Activated CD4-positive, alpha-beta T cell treated with anti-CD3 and anti-CD28 coated beads for 48 hours (primary cell): ENCODE data around the gene SYNM.
"Not testable (repeated sequence)": the region's sequence is repeated elsewhere in the genome, so short reads cannot be mapped to it uniquely, and the experiment has no call there.

Source experiments
- DNase-seq: peaks from one replicate; pipeline ENCODE4 v3.0.0-alpha.2; 2020

Gene SYNM

DNA sequence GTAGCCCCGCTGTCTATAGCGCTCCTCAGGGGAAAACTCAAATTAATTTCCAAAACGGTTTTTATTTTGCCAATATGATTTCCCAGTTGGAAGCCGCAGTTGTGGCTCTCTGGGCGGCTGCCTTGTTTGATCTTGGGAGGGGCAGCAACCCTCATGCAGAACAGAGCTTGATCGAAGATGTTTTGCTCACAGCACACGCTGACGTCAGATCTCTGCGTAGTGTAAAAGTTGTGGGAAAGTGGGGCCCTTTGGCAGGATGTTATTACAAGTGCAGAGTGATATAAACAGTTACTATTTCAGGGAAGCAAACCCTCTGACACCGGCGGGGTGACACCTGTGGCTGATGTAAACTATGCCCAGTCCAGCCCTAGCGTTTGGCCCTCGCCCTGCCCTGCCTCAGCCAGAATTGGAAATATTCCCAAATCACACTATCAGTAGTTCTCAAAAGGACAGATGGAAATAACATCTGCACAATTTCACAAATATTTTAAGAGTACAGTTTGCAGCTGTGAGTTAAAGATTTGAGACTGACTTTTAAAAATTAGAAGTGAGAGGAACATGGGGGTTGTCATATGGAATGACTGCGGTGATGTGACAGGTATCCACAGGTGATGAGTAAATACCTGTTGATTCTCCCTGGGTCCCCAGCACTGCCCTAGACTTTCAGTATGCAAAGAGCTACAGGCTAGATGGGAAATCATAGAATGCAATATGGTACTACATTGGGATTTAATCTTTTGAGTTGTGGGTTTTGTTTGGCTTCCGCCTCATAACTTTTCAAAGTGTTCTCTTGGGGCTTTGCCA, 1.7 kb downstream of the SYNM start:
- peak; percentile 17 for DNase-seq

DNA sequence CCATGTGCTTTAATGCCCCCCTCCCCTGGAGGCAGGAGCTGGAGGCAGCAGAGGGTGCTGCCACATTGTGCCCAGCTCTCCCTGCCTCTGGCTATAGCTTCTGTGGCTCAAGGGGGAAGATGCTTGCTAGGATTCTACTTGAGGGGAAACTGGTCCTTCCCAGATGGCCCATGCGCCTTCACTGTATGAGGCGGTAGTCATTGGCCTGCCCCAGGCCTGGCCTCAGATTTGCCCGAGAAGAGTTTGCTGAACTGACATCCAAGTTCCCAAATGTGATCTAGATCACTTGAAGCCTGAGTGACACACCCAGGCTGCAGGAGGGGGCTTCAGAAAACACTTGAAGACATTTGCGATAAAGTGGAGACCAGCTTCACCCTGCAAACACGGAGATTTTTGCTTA, 4.1 kb downstream of the SYNM start:
- DNase-seq: no peak

DNA sequence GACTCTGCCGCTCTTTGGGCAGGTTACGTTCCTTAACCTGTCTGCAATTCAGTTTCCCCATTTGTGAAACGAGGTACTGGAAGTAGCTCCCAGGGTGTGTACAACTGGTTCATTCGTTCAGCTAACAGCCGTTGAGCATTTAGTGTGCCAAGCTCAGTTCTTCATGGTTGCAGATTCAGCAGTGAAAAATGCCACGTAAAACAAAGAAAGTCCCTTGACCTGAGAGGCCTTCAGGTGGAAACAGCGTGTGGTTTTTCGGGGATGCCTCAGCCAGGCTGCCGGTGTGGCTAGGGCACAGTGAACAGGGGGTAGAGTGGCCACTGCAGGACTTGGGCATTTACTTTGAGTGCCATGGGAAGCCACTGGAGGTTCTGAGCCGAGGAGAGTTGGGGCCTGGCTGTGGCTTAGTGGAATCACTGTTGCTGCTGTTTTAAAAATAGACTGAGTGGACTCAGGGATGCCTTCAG, 4.7 kb downstream of the SYNM start:
- DNase-seq: no peak

DNA sequence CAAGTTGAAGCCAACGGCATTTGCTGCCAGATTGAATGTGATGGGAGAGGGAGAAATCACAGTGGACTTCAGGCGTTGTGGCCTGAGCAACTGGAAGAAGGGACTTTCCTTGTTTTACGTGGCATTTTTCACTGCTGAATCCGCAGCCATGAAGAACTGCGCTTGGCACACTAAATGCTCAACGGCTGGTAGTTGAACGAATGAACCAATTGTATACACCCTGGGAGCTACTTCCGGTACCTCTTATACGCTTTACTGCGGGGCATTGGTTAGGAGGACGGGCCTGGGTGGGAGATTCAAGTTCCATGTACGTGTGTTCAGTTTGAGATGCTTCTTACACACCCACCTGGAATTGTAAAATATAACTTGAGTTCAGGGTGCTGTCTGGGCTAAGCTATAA, 5.2 kb downstream of the SYNM start:
- no peak for DNase-seq

DNA sequence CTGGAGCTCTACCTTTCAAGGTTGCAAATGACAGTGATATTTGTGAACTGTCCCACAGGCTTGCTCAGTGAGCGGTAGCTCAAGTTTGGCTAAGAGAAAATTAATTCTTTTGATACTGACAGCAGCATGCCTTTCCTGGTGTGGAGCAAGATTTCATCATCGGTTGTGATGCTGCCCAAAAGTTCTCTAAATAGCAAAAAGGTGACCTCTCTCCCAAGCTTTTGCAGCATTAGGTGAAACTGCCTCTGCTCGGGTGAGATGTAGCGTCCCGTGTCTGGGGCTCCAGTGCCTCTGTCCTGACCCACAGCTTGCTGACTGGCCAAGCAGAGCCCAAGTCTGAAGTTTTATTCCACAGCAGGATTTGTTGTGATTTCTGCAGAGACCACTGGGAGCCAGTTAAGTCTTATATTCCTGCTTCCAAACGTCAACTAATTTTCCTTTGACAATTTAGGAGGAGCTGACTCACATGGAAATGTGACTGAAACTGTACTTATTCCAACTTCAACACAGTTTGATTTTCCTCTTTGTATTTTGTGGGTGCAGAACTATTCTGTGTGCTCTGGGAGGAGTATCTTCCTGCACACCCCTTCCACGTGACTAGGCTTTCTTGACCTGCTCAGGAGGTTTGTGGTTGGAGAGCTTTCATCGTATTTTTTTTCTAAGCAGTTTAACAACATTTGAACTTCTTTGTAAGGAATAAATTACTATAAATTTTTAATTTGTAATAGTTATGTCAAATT, 5.9 kb downstream of the SYNM start:
- DNase-seq: no peak

DNA sequence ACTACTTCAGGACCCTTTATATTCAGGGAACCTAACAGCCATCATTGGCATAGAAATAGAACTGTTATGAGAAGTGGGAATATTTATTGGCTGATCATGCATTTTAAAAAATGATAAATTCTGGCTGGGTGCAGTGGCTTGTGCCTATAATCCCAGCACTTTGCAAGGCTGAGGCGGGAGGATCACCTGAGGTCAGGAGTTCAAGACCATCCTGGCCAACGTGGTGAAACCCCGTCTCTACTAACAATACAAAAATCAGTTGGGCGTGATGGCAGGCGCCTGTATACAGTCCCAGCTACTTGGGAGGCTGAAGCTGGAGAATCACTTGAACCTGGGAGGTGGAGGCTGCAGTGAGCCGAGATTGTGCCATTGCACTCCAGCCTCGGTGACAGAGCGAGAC, 6.8 kb downstream of the SYNM start:
- not testable (repeated sequence) for DNase-seq

DNA sequence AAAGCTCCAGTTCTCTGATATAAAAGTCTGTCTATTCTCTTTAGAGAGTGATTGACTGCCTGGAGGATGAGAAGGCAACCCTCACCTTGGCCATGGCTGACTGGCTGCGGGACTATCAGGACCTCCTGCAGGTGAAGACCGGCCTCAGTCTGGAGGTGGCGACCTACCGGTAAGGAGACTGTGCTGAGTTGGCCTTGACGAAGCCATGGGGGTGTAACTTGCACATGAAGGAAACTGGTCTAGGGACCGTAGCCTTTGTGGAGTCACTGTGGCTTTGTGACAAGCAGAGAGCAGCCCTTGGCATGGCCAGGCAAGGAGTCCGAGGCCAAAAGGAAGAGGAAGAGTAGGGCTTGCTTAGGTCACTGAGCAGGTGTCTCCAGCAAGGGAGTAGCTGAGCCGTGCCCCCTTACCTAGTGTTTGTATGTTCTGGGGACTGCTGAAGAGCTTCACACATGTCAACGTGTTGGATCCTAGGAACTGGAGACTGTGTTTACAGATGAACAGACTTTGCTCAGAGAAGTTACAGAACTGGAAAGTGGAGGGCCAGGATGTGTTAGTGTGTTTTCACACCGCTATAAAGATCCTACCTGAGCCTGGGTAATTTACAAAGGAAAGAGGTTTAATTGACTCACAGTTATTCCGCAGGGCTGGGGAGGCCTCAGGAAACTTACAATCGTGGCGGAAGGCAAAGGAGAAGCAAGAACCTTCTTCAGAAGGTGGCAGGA, 8.8 kb downstream of the SYNM start:
- no peak for DNase-seq

DNA sequence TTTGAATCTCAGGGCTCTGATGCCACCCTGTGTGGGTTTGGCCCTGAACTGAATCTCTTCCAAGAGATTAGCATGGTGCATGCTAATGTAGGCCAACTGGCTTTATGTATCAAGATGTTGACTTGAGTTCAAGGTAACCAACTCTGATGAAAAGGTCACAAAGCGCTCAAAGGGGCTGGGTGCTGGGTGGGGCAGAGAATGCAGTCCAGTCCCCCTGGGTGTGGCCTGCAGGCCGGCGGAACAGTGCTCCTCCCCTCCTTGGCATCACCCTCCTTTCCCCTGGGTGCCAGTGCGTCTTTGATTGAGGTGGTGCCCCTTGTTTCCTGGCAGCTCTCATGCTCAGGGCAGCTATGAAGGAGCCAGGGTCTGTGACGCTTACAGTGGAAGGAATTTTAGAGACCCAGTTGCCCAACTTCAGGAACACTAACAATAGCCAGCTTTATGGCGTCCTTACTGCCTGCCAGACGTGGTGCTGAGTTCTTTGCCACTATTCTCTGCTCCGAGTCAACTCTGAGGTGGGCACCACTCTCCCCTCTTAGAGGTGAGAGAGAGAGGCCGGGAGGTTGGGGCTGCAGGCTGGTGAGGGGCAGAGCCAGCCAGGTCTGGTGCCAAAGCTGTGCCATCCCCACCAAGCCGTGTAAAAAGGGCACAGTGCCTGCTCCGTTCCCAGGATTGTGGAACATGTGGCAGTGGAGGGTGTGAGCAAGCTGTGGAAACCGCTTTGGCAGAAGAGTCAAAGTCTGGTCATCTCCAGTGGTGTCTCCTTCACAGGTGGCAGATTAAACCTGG, 9.8 kb downstream of the SYNM start:
- no peak for DNase-seq

DNA sequence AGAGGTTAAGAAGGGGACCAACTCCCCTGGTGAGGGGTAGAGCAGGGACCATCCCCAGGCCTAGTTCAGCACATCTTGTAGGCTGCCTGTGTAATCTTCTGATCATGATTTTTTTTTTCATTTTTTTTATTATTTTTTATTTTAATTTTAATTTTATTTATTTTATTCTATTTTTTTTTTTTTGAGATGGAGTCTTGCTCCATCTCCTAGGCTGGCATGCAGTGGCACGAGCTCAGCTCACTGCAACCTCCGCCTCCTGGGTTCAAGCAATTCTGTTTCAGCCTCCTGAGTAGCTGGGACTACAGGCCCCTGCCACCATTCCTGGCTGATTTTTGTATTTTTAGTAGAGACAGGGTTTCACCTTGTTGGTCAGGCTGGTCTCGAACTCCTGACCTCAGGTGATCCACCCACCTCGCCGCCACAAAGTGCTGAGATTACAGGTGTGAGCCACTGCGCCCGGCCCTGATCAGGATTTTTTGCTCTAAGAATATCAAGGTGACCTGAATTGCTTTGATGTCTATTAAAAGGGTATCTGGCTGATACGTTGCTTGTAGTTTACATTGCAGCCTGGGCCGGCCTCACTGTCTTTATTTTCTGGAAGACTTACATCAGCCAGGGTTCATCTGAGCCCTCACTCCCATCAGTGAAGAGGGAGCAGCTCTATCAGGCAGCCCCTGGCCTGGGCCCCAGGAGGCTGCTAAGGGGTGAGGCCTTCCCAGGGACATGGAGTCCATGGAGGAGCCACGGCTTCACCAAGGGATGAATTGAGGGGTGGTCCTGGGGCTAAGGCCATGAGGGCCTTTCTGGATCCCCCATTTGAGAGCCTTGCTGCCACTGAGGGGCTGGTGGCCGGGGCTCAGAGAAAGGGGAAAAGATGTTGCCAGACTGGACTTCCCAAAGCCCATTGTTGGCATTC, 10.7 kb downstream of the SYNM start:
- no peak for DNase-seq

DNA sequence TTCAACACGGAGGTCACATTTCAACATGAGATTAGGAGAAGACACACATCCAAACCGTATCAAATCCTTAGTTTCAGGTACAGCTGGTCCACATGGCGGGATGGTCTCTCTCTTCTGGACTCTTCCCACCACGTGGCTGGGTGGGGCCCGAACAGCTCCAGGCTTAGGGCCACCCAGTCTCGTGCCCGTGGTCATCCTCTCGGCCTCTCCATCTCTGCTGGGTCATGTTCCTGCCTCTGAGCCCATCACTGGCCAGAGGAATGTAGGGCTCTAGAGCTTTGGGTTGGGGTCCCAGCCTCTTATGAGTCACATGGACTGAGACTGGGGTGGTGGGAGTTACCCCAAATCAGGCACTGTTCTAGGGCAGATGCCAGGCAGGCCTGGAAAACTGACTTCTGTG, 12.2 kb downstream of the SYNM start:
- DNase-seq: no peak

DNA sequence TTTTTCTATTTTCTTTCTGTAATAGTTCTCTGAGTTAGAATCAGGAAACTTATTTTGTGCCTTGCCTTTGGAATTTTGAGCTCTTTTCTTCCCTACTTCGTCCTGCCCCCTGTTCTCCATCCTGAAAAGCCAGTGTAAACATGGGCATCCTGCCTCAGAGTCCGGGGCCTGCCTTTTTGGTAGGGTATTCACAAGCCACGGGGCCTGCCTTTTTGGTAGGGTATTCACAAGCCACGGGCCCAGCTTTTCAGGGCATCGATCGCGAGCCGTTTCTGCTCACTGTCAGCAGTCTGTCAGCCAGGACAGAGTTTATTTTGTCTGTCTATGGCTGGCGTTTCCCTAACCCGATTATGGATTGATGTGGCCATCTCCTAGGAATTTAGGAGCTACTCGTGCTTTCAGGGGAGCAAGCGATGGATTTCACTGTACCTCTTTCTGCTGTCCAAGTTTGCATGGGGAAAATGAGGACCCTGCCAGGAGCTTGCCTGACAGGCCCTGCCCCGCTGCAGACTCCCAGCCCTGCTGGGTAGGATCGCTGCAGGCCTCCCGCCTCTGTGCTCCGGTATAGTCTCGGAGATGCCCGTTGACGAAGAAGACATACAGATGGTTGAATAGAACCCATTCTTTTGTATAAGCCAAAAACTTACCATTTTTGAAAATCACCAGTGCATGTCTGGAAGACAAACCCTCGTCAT, 12.8 kb downstream of the SYNM start:
- no peak for DNase-seq

DNA sequence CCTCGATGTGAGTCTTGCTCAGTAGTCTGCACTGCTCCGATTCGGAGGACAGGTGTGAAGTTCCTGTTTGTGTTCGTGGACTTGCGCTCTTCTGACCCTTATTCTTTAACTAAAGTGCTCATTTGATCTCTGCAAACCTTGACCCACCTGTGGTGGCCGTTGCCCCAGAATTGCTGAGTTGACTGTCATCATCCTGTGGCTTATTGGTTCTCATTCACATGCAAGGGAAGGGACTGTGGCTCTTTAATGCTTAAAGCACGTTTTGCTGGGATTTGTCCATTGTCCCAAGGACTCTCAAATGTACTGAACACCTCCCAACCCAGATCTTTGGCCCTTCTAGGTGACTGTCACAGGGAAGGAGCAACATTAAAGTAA, 13.4 kb downstream of the SYNM start:
- DNase-seq: no peak

DNA sequence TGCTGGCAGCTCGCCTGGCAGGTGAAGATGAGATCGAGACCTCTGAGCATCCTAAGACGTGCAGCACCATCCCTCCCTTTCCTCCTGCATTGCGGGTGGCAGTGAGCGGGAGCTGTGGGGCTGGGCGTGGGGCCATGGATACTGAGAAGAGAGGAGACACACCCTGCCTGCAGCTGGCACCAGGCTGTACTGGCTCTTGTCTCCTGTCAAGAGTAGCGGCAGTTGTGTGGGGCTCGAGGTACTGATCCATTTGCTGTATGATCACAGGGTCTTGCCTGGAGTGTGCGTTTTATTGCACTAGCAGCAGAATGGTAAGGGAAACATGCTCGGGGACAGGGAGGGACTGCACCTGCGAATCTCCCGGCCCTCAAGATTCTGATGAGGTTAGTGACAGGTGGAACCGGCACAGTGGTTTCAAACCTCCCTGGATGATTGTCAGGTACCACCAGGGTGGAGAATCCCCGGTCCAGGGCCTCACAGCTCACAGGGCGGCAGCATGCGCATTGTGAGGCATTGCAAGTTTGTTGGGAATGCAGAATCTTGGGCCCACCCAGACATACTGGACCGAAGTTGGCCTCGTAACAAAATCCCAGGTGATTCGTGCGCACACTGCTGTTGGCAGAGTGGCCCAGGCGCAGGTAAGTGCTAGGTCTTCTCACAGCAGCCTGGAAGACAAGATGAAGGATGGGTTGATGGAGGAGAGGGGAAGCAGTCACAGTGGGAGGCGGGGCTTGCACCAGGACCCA, 14.1 kb downstream of the SYNM start:
- no peak for DNase-seq

DNA sequence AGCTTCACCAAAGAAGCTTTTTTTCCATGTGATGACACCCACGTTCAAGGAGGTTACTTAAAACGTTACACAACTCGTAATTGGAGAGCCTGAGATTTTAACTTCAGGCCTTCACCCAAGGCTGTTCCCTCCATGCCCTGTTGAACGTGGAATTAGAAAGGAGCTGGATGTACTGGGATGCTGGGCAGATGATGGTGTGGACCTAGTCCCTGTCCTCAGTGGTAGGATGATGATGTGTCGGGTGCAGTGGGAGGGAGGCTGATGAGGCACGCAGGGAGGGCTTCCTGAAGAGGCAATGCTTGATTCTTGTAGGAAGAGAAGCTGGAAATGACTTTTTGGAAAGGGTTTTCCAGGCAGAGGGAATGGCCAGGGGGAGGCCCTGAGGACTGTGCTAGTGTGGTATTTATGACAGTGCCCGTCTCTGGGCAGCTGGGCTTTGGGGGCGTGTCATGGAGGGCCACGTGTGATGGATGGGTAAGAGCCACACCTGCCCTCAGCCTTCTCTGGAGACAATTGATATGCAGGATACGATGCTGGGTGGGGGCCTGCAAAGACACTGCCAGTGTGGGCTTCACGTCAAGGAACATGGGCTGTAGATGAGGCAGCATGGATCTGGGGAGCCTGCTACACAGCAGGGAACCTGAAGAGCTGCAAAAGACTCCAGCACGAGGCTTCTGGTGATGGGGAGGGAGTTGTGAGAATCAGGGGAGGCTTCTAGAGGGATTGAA, 15.3 kb downstream of the SYNM start:
- DNase-seq: no peak

DNA sequence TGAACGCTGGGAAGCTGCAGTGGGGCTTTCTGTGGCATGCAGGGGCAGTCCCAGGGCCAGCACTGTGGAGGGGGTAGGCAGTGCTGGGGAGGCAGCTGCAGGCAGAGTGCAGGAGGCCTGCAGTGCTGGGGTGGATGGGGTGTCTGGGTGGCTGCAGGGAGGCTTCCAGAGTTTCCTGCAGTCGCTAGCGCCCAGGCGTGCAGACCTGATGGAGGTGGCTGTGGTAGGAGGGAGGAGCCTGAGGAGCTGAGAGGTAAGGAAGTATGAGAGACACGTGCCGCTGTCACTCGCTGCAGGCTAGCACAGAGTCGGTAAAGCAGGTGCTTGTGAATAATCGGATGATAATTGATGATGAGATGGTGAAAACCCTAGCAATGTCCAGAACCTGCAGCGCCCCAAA, 16.3 kb downstream of the SYNM start:
- DNase-seq: no peak

DNA sequence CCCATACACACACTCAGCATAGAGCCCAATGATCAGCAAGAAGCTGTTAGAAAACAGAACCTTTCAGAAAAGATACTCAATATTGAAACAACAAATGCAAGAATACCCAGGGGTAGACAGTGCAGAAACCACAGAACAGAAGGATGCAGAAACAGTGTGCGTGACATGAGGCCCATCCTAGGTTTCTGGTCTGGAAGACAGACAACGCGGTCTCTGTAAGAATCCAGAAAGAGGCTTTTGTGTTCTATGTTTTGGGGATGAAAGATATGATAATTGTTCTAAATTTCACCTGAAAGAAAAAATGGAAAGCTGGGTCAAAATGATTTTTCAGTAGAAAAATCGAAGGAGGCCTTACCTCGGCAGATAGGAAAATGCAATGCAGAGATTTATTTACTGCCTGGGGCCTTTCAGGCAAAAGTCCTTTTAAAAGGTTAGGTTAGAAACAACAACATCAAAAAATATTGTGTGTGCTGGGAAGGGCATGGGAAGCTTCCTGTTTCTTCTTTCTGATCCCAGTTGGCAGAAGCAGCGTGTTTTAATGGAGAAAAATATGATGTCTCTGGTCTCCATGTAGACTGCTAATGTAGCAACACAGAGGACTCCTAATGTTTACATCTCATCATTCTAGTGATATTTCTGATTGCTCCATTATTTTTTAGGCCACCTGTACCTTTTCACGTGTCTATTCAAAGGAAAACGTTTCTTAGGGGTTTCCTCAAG, 17.0 kb downstream of the SYNM start:
- no peak for DNase-seq

DNA sequence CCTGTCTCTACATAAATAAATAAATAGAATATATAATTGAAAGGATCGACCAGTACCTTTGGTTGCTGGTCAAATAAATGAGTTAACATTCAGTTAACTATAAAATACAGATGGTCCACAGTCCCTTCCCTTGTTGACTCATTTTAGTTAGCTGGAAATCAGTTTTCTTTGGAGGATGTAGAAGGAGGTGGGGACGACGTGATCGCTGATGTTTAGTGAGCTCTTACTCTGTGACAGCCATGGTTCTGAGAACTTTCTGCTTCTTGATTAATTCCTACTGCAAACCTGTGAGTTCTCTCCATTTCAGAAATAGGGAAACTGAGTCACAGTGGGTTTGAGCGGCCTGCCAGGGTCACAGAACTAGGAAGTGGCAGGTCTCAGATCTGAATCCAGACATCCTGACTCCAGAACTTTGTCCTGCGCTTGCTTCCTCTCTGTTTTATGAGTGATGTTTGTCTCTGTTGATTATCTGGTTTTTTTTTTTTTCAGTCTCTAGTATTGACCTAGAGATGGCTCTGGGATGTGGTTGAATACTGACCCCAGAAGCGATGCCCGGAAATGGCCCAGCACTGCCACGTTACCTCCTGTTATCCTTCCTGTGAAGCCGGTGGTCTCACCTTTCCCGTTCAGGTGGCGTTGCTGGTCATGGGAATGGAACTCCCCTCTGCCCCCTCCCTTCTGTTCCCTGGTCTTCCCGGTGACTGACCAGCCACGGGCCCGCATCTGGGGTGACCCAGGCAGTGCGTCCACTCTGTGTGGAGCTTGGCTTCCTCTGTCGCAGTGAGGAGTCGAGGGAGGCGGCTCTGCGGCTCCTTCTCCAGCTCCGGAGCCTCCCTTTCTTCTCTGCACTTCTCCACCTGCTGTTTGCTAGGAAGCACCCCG, 18.2 kb downstream of the SYNM start:
- DNase-seq: no peak
